Endothelial cell of umbilical vein (primary cell): ENCODE results near the gene PLBD2. TPM values are rescaled to one million over a fixed set of nuclear protein-coding genes. Genes with fewer than 3 reads are reported as not detected.

Source experiments
- BruUV-seq: library from RNA; stranded (reverse); fragments of 400-500 nt; replicated peaks from 2 replicates; lab custom pipeline; 2021; lab: Mats Ljungman, UMichigan
- CTCF ChIA-PET: fragments of 300-600, 350-600 bp; sonication (Branson Sonifier 250); formaldehyde crosslinking; loops from one replicate; lab custom pipeline; 2021; ENCODE audit warnings: antibody characterized with exemption, inconsistent platforms; lab: Charles Lee
- POLR2A ChIA-PET: fragments of 300-600, 350-600 bp; sonication (Branson Sonifier 250); formaldehyde crosslinking; loops from one replicate; lab custom pipeline; 2021; ENCODE audit warnings: antibody characterized with exemption, inconsistent platforms; lab: Charles Lee
- DNase-seq: peaks from one replicate; pipeline ENCODE4 v3.0.0-alpha.2; 2011; ENCODE audit warnings: low read depth, low spot score
- FAIRE-seq: peaks from 2 replicates; lab custom pipeline; 2011; peaks lifted over from hg19 to GRCh38; lab: Jason Lieb, UNC
- H2AFZ ChIP-seq: 2 replicates; pipeline ENCODE4 v1.6.0; 2012; ENCODE audit warnings: low read depth, low read length, control low read depth, inconsistent platforms
- H3K27ac ChIP-seq: 2 replicates; pipeline ENCODE4 v1.5.1; 2011; ENCODE audit warnings: low read depth, mild to moderate bottlenecking, control low read depth, low read length, moderate library complexity; ENCODE audit not compliant: insufficient read depth
- H3K27me3 ChIP-seq, 2 experiments: 2 replicates each; pipeline versions ENCODE4 v1.6.0 to v1.6.1; 2011; ENCODE audit warnings: low read length in 2 of 2, mixed read lengths in 1 of 2; ENCODE audit not compliant: control insufficient read depth in 2 of 2, insufficient read depth in 2 of 2
- H3K36me3 ChIP-seq, 2 experiments: 2 replicates in 1 of 2; 3 replicates in 1 of 2; pipeline ENCODE4 v1.5.1; 2011; ENCODE audit warnings: low read length in 2 of 2, mild to moderate bottlenecking in 1 of 2, moderate library complexity in 1 of 2; ENCODE audit not compliant: control insufficient read depth in 2 of 2, insufficient read depth in 2 of 2; ENCODE audit errors: extremely low read depth in 1 of 2
- H3K4me1 ChIP-seq: 3 replicates; pipeline ENCODE4 v1.5.1; 2011; ENCODE audit warnings: mild to moderate bottlenecking, low read length; ENCODE audit not compliant: control insufficient read depth, insufficient read depth; ENCODE audit errors: extremely low read depth
- H3K4me2 ChIP-seq: 2 replicates; pipeline ENCODE4 v1.6.1; 2011; ENCODE audit warnings: low read length, control low read depth, mixed read lengths; ENCODE audit not compliant: insufficient read depth
- H3K4me3 ChIP-seq, 3 experiments: fragments of 200-600 bp in 1 of 3; sonication (generic), shearing (Covaris generic) in 1 of 3; replicated peaks in 1 of 3; 2 replicates each; pipeline ENCODE4 v1.5.1; 2011 to 2016; ENCODE audit warnings: control low read depth in 3 of 3, low read length in 3 of 3, mild to moderate bottlenecking in 2 of 3, inconsistent platforms in 1 of 3, low read depth in 1 of 3, moderate library complexity in 1 of 3; ENCODE audit not compliant: insufficient read depth in 1 of 3
- H3K79me2 ChIP-seq: 2 replicates; pipeline ENCODE4 v1.6.0; 2012; ENCODE audit warnings: low read length, inconsistent platforms; ENCODE audit not compliant: control insufficient read depth, insufficient read depth
- H3K9ac ChIP-seq: replicated peaks from 2 replicates; pipeline ENCODE3; 2011; ENCODE audit warnings: low read length, control low read depth; ENCODE audit not compliant: insufficient read depth; ENCODE audit errors: extremely low read depth
- H3K9me1 ChIP-seq: replicated peaks from 3 replicates; pipeline ENCODE4 v1.6.0; 2011; ENCODE audit warnings: mild to moderate bottlenecking, low read length; ENCODE audit not compliant: control insufficient read depth, insufficient read depth; ENCODE audit errors: extremely low read depth
- H3K9me3 ChIP-seq: replicated peaks from 2 replicates; pipeline ENCODE4 v1.5.1; 2012; ENCODE audit warnings: low read length, inconsistent platforms; ENCODE audit not compliant: control insufficient read depth, insufficient read depth
- H4K20me1 ChIP-seq: replicated peaks from 2 replicates; pipeline ENCODE3; 2011; ENCODE audit warnings: mild to moderate bottlenecking, low read length; ENCODE audit not compliant: control insufficient read depth, insufficient read depth; ENCODE audit errors: extremely low read depth
- EZH2 ChIP-seq: IDR thresholded peaks from 2 replicates; pipeline ENCODE4 v1.6.1; 2012; ENCODE audit warnings: borderline replicate concordance, low read depth, mild to moderate bottlenecking, moderate library complexity, low read length, inconsistent platforms; ENCODE audit not compliant: severe bottlenecking
- FOS ChIP-seq: IDR thresholded peaks from 2 replicates; pipeline ENCODE4 v1.6.1; 2011; ENCODE audit warnings: mild to moderate bottlenecking, low read length, moderate library complexity, borderline replicate concordance; ENCODE audit not compliant: insufficient read depth
- GATA2 ChIP-seq: IDR thresholded peaks from 2 replicates; pipeline ENCODE4 v1.7.0; 2011; ENCODE audit warnings: low read depth, mild to moderate bottlenecking, moderate library complexity, mixed read lengths, low read length; ENCODE audit not compliant: insufficient read length, insufficient read depth
- JUN ChIP-seq: IDR thresholded peaks from 2 replicates; pipeline ENCODE4 v1.6.1; 2011; ENCODE audit warnings: borderline replicate concordance, low read depth; ENCODE audit not compliant: insufficient read length, insufficient read depth
- MYC ChIP-seq: IDR thresholded peaks from one replicate; pipeline ENCODE4 v1.6.1; 2011; ENCODE audit warnings: mild to moderate bottlenecking, low read depth, low read length
- POLR2A ChIP-seq: IDR thresholded peaks from 2 replicates; pipeline ENCODE4 v1.6.1; 2012; ENCODE audit warnings: low read depth, mild to moderate bottlenecking, control low read depth, low read length
- POLR2AphosphoS5 ChIP-seq: IDR thresholded peaks from 2 replicates; pipeline ENCODE4 v1.6.1; 2012; ENCODE audit warnings: low read depth, mild to moderate bottlenecking, control low read depth, low read length, moderate library complexity; ENCODE audit not compliant: insufficient read depth
- dilution Hi-C: fragments of 300-500 bp; cut with MboI; formaldehyde crosslinking; loops from one replicate; pipeline ENCODE4 v1.15.0; 2019; ENCODE audit warnings: low sequenced_read_pairs; ENCODE audit not compliant: extremely low pct_ligation_motif_present
- intact Hi-C: fragments of 100-400 bp; cut with micrococcal nuclease; formaldehyde crosslinking; loops from one replicate; pipeline ENCODE4 v1.10.0; 2022
- polyA plus RNA-seq, 4 experiments: library from polyadenylated mRNA; depleted of rRNA in 3 of 4; stranded (reverse) in 3 of 4; unstranded in 1 of 4; fragments of >200 nt; gene quantifications; 2 replicates each; pipeline versions ENCODE4 v1.2.1 to v1.2.3, GENCODE V29; 2011 to 2012; ENCODE audit warnings: missing spikeins in 1 of 4
- total RNA-seq: library from RNA; stranded (reverse); gene quantifications from 2 replicates; pipeline ENCODE4 v1.2.3, GENCODE V29; 2021
- TF ChIP-seq, protein P1 (sequence below): IDR thresholded peaks from 2 replicates; pipeline ENCODE4 v1.6.1; 2011; ENCODE audit not compliant: insufficient read depth, insufficient read length
- TF ChIP-seq, protein P2 (sequence below), 2 donors: IDR thresholded peaks; 1 replicate in 1 of 2; 2 replicates in 1 of 2; pipeline ENCODE4 v1.5.1; 2011; ENCODE audit warnings: low read length in 2 of 2, mild to moderate bottlenecking in 2 of 2, moderate library complexity in 2 of 2, control low read depth in 1 of 2, inconsistent platforms in 1 of 2, low read depth in 1 of 2; ENCODE audit not compliant: insufficient read depth in 1 of 2; ENCODE audit errors: extremely low read depth in 1 of 2

PLBD2 gene
- total and polyA plus RNA-seq, 2 donors (not counting 3 experiments of a cell fraction or from before 2014, with no cell fraction given): 24.4 to 46.8 TPM

DNA sequence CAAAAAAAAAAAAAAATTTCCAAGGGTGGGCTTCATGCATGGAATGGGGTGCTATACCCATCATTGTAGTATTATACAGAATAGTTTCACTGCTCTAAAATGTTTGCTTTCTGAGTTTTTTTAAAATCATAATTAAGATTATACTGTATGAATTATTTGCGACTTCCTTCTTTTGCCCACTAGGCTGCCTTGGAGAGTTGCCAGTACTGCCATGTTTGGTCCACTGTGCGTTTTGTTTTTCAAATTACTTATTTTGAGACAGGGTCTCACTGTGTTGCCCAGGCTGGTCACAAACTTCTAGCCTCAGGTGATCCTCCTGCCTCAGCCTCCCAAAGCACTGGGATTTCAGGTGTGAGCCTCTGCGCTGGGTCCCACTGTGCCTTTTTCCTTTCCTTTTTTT, 19.9 kb downstream of the PLBD2 start:
- H3K9me3 ChIP-seq: no peaks in the 10 kb centered on the region
- H3K4me1 ChIP-seq: no peaks in the 10 kb centered on the region
- no peaks in the 10 kb centered on the region for H3K79me2 ChIP-seq
- no peak for TF ChIP-seq FOS
- no peak for TF ChIP-seq GATA2
- no peak for TF ChIP-seq JUN
- no peak for TF ChIP-seq EZH2
- TF ChIP-seq, protein P1, sequence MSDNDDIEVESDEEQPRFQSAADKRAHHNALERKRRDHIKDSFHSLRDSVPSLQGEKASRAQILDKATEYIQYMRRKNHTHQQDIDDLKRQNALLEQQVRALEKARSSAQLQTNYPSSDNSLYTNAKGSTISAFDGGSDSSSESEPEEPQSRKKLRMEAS: no peak
- no peak for TF ChIP-seq POLR2A
- TF ChIP-seq, protein P2, sequence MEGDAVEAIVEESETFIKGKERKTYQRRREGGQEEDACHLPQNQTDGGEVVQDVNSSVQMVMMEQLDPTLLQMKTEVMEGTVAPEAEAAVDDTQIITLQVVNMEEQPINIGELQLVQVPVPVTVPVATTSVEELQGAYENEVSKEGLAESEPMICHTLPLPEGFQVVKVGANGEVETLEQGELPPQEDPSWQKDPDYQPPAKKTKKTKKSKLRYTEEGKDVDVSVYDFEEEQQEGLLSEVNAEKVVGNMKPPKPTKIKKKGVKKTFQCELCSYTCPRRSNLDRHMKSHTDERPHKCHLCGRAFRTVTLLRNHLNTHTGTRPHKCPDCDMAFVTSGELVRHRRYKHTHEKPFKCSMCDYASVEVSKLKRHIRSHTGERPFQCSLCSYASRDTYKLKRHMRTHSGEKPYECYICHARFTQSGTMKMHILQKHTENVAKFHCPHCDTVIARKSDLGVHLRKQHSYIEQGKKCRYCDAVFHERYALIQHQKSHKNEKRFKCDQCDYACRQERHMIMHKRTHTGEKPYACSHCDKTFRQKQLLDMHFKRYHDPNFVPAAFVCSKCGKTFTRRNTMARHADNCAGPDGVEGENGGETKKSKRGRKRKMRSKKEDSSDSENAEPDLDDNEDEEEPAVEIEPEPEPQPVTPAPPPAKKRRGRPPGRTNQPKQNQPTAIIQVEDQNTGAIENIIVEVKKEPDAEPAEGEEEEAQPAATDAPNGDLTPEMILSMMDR (IDR thresholded peaks at IDR 0.05; ENCODE audit: extremely low read depth in 1 of 2, insufficient read depth in 1 of 2, low read depth in 1 of 2, low read length in 2 of 2): no peak
- TF ChIP-seq POLR2AphosphoS5: no peak
- TF ChIP-seq MYC: no peak
- ChIA-PET POLR2A (no interaction called here), CTCF (interaction anchor here (0.7 to 1.5 kb wide), 2 partner anchors 15 to 43 kb away, joined by 3 read pairs; no protein-coding TSS in a partner anchor)
- H3K27ac ChIP-seq: no peak overlapping the region
- dilution Hi-C loops (no loop called here), intact Hi-C loops (no loop called here)
- no peak overlapping the region for H3K4me3 ChIP-seq
- no peaks in the 10 kb centered on the region for H3K27me3 ChIP-seq
- H3K36me3 ChIP-seq: peaks cover 0 to 10% of the 10 kb centered on the region in 2 experiments
- no peak overlapping the region for H2AFZ ChIP-seq
- H3K9ac ChIP-seq: no peak overlapping the region
- FAIRE-seq (no peak), DNase-seq (no peak)
- BruUV-seq: no TSS peak
- no peak overlapping the region for H3K4me2 ChIP-seq
- H4K20me1 ChIP-seq: no peaks in the 10 kb centered on the region
- H3K9me1 ChIP-seq: no peaks in the 10 kb centered on the region
